HG02759 (cell line): ENCODE results near the gene ZBTB39.
"Not testable (repeated sequence)": the region's sequence is repeated elsewhere in the genome, so short reads cannot be mapped to it uniquely, and the experiment has no call there.

Experiments
- ATAC-seq: cut with Tn5 transposase; IDR thresholded peaks from one replicate; pipeline ENCODE4 v1.9.1; 2021; ENCODE audit warnings: mild to moderate bottlenecking, moderate library complexity; ENCODE audit not compliant: unreplicated experiment

ZBTB39 gene

GRCh38 chr12:56982578-56983236 lies 23.6 kb downstream of the ZBTB39 start:
- ATAC-seq: not testable (repeated sequence)

- no peak for ATAC-seq
These were observed 25.3 kb downstream of the ZBTB39 start for GRCh38 chr12:56980941-56981530.

- ATAC-seq: no peak
These were observed 26.1 kb downstream of the ZBTB39 start for GRCh38 chr12:56980268-56980667.

- ATAC-seq: no peak
These were observed 26.7 kb downstream of the ZBTB39 start for GRCh38 chr12:56979628-56980027.

- ATAC-seq: no peak
These were observed 27.8 kb downstream of the ZBTB39 start for GRCh38 chr12:56978397-56979138.

GRCh38 chr12:56977361-56977760 lies 29.0 kb downstream of the ZBTB39 start:
- ATAC-seq: not testable (repeated sequence)

- ATAC-seq: not testable (repeated sequence)
These were observed 32.1 kb downstream of the ZBTB39 start for GRCh38 chr12:56974224-56974623.

GRCh38 chr12:56968910-56969309 lies 37.4 kb downstream of the ZBTB39 start:
- not testable (repeated sequence) for ATAC-seq

- ATAC-seq: not testable (repeated sequence)
These were observed 40.2 kb downstream of the ZBTB39 start for GRCh38 chr12:56965997-56966642.

- not testable (repeated sequence) for ATAC-seq
These were observed 41.2 kb downstream of the ZBTB39 start for GRCh38 chr12:56965124-56965523.

- ATAC-seq: not testable (repeated sequence)
These were observed 42.8 kb downstream of the ZBTB39 start for GRCh38 chr12:56963557-56963956.

- not testable (repeated sequence) for ATAC-seq
These were observed 44.1 kb downstream of the ZBTB39 start for GRCh38 chr12:56962247-56962646.

GRCh38 chr12:56958422-56958821 lies 47.9 kb downstream of the ZBTB39 start:
- ATAC-seq: no peak

GRCh38 chr12:56957229-56958052 lies 48.9 kb downstream of the ZBTB39 start, which contains the start of gene RDH16:
Gene RDH16 (minus strand): TSS chr12:56957608. CDS start chr12:56957462, 146 bp downstream.
- no peak for ATAC-seq

GRCh38 chr12:56955631-56956256 lies 50.6 kb downstream of the ZBTB39 start:
- no peak for ATAC-seq

GRCh38 chr12:56954958-56955355 lies 51.4 kb downstream of the ZBTB39 start:
- no peak for ATAC-seq

- ATAC-seq: no peak
These were observed 52.0 kb downstream of the ZBTB39 start for GRCh38 chr12:56954057-56954957.

GRCh38 chr12:56953314-56953713 lies 53.0 kb downstream of the ZBTB39 start:
- no peak for ATAC-seq
